ENCODE measurements around the gene ACER2.

ACER2 gene

DNA sequence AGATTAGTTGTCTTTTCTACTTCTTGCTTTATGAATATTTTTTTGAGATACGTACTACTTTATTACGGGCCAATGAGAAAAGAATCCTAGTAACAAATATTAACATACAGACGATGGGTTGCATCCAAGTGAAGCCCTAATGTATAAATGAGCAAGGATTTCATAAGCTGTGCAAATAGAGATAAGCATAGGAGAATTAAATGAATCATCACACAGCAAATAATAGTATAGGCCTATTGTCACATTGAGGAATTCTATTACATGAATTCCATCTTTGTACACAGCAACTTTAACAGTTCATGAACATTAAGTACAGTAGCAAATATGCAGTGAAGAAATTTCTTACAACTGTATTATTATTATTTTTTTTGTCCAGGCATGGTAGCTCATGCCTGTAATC, 78.0 kb downstream of the ACER2 start:
- no peak for DNase-seq (ENCODE audit: low read depth, low spot score)

DNA sequence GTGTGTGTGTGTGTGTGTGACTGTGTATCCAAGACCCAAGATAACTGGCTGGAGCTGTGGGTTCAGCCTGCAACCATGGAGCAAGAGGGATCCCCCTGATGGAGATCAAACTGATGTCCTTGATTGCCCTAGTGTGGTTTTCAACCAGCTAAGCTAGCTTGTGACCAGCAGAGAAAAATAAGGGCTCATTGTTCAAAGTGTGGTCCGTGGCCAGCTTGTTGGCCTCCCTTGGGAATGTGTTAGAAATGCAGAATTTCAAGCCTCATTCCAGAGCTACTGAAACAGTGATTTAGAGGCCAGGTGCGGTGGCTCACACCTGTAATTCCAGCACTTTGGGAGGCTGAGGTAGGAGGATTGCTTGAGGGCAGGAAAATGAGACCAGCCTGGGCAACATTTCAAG, 79.9 kb downstream of the ACER2 start:
- DNase-seq (ENCODE audit: low read depth, low spot score), result no peak

DNA sequence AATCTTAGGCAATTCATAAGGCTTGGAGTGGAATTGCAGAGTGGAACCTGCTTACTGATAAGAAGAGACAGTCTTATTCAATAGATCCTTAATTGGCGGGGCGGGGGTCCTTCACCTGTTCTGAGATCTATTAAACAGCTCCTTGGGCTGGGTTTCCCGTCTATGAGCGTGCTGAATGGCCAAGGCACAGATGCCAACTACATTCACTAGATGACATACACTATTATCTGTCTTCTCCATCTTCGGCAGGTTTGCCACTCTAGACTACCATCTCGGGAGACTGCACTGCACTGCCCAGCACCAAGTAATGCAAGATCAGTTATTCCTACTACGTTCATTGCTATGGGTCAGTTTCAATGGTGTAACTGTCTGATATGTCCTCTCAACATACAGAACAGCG, 81.5 kb downstream of the ACER2 start:
- no peak for DNase-seq (ENCODE audit: low read depth, low spot score)

DNA sequence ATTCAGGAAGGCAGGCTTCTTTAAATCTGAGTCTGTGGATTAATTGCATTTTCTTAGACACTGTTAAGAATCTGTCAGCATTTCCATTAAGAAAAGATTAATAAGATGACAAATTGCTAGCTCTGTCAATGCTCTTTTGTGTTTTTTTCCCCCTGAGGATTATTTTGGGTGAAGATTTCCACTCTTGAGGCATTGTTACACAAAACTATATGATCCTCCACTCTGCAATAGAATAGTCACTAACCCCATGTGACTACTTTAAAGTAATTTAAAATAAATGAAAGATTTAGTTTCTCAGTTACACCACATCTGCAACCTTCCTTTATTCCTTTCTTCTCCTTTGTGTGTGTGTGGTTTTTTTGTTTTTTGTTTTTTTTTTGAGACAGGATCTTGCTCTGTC, 82.0 kb downstream of the ACER2 start:
- DNase-seq (ENCODE audit: low read depth, low spot score), result no peak

DNA sequence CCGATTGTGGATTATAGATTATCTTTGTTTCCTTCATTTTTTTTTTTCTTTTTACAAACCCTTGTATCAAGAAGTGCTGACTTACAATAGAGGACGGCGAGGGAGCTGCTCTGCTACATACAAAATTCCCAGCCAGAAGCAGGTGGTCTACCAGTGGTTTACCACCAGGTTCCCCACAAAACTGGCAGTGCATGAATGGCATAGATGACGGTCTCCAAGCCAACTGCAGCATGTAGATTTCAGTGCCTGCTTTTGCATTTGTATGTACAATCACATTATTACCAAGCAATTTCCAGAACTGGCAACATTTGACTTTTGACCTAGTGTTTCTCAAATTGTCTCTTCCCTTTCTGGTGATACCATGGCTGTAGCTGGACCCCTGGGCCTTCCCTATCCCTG, 84.0 kb downstream of the ACER2 start:
- no peak for DNase-seq (ENCODE audit: low read depth, low spot score)

DNA sequence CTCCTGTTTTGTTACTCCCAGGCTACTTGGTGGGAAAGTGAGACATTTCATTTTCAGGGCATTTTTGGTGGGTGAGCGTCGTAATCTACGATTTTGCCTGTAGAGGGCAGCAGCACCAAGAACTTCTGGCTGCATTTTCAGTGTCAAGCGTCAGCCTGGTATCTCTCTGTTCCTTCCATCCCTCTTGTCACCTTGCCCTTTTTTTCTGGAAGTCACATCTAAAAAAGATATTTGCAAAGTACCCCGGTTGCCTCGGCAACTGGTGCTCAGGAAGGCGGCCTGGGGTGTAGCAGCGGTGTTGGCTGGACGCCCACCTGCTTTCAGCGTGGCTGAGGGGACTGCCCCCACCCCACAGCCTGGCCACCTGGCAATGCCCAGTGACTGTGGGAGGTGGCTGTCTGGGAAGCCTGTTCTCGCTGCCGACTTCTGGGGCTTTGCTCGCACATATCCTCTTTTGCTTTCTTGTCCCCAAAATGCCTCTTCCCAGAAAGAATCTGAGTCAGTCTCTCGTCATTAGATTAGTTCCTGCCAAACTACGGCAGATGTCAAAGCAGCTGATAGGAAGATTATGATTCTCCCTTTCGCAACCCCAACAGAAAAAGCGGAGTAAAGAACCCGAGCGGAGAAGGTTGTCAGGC, 84.5 kb downstream of the ACER2 start:
- DNase-seq (ENCODE audit: low read depth, low spot score), result no peak

DNA sequence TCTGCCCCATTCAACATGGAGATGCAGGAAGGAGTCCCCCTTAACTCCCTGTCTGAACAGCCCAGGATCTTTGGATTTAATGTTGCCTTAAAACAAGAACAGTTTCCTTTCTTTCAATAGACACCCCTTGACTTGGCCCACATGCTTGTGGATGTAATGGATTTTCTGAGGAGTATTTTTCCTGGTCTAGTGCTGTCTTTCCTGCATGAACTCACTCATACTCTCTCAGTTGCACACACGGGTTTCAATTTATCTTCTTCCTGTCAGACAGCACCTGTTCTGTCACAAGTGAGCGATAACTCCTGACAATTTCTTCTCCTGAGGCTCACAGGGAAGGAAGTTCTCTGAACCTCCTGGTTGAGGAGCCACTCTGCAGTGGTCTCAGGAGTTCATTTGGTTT, 85.1 kb downstream of the ACER2 start:
- DNase-seq (ENCODE audit: low read depth, low spot score), result no peak

DNA sequence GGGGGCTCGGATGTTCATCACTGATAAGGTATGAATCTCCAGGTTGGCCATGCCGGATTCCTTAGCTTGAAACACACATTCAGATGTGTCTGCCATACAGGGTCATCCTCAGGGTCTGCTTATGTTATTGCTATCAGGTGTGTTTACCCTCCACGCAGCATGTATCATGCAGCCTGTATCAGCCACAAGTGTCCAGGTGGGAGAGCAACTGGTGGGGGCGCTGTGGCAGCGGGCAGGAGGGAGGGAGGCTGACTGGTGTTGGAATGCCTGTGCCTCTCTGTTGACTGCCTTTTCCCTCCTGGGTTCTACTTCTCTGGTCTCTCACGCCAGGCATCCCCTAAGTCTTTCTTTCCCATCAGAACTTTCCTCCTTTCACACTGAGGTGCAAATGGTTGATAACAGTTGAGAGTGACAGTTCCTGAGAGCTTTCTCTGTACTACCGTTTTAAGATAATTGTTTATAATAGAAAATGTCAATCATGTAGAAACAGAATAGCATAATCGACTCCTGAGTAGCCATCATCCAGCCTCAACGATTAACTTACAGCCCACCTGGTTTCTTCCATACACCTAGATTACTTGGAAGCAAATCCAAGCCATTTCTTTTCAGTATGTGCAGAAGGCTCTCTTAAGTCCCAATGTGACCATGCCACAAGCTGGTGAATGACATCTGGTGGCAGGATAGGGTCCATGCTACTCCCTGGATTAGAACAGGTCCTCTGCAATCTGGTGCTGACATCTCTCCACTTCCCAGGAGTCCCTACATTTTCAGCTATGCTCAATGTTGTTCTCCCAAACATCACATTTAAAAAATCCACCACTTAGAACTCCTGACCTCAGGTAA, 86.6 kb downstream of the ACER2 start:
- no peak for DNase-seq (ENCODE audit: low read depth, low spot score)

DNA sequence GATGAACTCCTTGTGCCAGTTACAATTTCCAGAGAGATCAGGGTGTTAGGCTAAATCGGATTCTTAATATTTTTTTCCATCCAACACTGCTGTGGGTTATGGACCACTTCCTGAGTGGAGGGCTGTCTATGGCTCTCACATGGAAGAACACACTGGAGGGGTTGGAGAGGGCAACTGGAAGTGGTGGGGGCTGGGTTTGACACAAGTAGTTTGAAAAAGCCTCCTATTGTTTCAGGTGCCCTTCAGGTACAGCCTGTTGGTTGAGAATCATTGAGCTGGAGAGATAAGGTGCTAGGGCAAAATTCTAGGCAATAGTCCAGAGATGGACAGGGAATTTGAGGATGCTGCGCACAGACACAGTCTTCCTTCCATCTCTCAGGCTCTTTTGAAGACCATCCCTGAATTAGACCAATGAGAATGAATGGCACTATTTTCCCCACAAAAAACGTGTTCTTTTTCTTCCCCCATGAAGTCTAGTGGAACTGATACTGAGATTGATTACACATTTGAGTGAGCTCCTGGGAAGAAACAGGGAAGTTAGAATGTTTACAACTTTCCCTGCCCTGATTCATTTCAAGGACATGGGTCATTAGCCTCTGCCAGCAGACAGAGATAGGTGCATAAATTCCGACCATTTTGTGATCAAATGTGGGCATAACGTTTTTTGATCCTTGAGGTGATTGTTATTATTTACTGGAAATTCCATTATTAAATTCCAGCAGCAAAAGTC, 87.7 kb downstream of the ACER2 start:
- DNase-seq (ENCODE audit: low read depth, low spot score), result no peak

DNA sequence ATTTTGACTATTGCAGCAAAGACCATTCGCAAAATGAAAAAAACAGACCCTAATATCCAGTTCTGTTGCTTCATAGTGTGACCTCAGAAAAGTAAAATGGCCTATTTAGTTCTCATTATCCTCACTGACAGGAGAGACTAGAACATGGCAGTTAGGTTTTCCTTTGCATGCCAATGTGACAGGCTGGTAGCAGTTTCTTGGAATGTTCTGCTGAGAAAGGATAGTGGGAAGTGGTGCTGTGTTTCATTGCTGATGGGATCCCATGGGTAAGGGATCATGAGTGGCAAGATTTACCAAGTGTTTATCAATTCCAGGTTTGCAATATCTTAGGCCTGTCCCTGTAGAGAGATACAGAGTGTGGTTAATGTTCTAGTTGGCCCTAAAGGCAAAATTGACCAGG, 88.5 kb downstream of the ACER2 start:
- no peak for DNase-seq (ENCODE audit: low read depth, low spot score)

DNA sequence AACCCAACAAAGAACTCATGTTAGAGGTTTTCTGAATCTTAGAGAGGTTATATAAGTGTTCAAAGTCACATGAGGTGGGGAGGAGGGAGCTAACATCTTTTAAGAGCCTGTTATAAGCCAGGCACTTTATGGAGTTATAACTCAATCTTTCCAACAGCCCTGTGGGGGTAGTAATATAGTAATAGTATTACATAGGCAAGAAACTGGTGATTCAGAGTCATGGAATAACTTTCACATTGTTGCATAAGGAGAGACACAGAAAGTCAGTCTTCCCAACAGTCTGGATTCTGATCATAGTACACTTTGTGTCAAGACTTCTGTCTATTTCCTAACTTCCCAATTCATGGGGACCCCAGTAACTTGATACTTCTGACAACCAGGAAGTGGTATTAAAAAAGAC, 89.2 kb downstream of the ACER2 start:
- DNase-seq (ENCODE audit: low read depth, low spot score), result no peak
